Endothelial cell of umbilical vein (primary cell): ENCODE results near the gene PAK4. TPM values are rescaled to one million over a fixed set of nuclear protein-coding genes. Genes with fewer than 3 reads are reported as not detected.
"Not testable (repeated sequence)": the region's sequence is repeated elsewhere in the genome, so short reads cannot be mapped to it uniquely, and the experiment has no call there.

Experiments used
- BruUV-seq: library from RNA; stranded (reverse); fragments of 400-500 nt; replicated peaks from 2 replicates; lab custom pipeline; 2021; lab: Mats Ljungman, UMichigan
- CTCF ChIA-PET: fragments of 300-600, 350-600 bp; sonication (Branson Sonifier 250); formaldehyde crosslinking; loops from one replicate; lab custom pipeline; 2021; ENCODE audit warnings: antibody characterized with exemption, inconsistent platforms; lab: Charles Lee
- POLR2A ChIA-PET: fragments of 300-600, 350-600 bp; sonication (Branson Sonifier 250); formaldehyde crosslinking; loops from one replicate; lab custom pipeline; 2021; ENCODE audit warnings: antibody characterized with exemption, inconsistent platforms; lab: Charles Lee
- DNase-seq: peaks from one replicate; pipeline ENCODE4 v3.0.0-alpha.2; 2011; ENCODE audit warnings: low read depth, low spot score
- FAIRE-seq: peaks from 2 replicates; lab custom pipeline; 2011; peaks lifted over from hg19 to GRCh38; lab: Jason Lieb, UNC
- H2AFZ ChIP-seq: 2 replicates; pipeline ENCODE4 v1.6.0; 2012; ENCODE audit warnings: low read depth, low read length, control low read depth, inconsistent platforms
- H3K27ac ChIP-seq: 2 replicates; pipeline ENCODE4 v1.5.1; 2011; ENCODE audit warnings: low read depth, mild to moderate bottlenecking, control low read depth, low read length, moderate library complexity; ENCODE audit not compliant: insufficient read depth
- H3K27me3 ChIP-seq, 2 experiments: 2 replicates each; pipeline versions ENCODE4 v1.6.0 to v1.6.1; 2011; ENCODE audit warnings: low read length in 2 of 2, mixed read lengths in 1 of 2; ENCODE audit not compliant: control insufficient read depth in 2 of 2, insufficient read depth in 2 of 2
- H3K36me3 ChIP-seq, 2 experiments: 2 replicates in 1 of 2; 3 replicates in 1 of 2; pipeline ENCODE4 v1.5.1; 2011; ENCODE audit warnings: low read length in 2 of 2, mild to moderate bottlenecking in 1 of 2, moderate library complexity in 1 of 2; ENCODE audit not compliant: control insufficient read depth in 2 of 2, insufficient read depth in 2 of 2; ENCODE audit errors: extremely low read depth in 1 of 2
- H3K4me1 ChIP-seq: 3 replicates; pipeline ENCODE4 v1.5.1; 2011; ENCODE audit warnings: mild to moderate bottlenecking, low read length; ENCODE audit not compliant: control insufficient read depth, insufficient read depth; ENCODE audit errors: extremely low read depth
- H3K4me2 ChIP-seq: 2 replicates; pipeline ENCODE4 v1.6.1; 2011; ENCODE audit warnings: low read length, control low read depth, mixed read lengths; ENCODE audit not compliant: insufficient read depth
- H3K4me3 ChIP-seq, 3 experiments: fragments of 200-600 bp in 1 of 3; sonication (generic), shearing (Covaris generic) in 1 of 3; replicated peaks in 1 of 3; 2 replicates each; pipeline ENCODE4 v1.5.1; 2011 to 2016; ENCODE audit warnings: control low read depth in 3 of 3, low read length in 3 of 3, mild to moderate bottlenecking in 2 of 3, inconsistent platforms in 1 of 3, low read depth in 1 of 3, moderate library complexity in 1 of 3; ENCODE audit not compliant: insufficient read depth in 1 of 3
- H3K79me2 ChIP-seq: 2 replicates; pipeline ENCODE4 v1.6.0; 2012; ENCODE audit warnings: low read length, inconsistent platforms; ENCODE audit not compliant: control insufficient read depth, insufficient read depth
- H3K9ac ChIP-seq: replicated peaks from 2 replicates; pipeline ENCODE3; 2011; ENCODE audit warnings: low read length, control low read depth; ENCODE audit not compliant: insufficient read depth; ENCODE audit errors: extremely low read depth
- H3K9me1 ChIP-seq: replicated peaks from 3 replicates; pipeline ENCODE4 v1.6.0; 2011; ENCODE audit warnings: mild to moderate bottlenecking, low read length; ENCODE audit not compliant: control insufficient read depth, insufficient read depth; ENCODE audit errors: extremely low read depth
- H3K9me3 ChIP-seq: replicated peaks from 2 replicates; pipeline ENCODE4 v1.5.1; 2012; ENCODE audit warnings: low read length, inconsistent platforms; ENCODE audit not compliant: control insufficient read depth, insufficient read depth
- H4K20me1 ChIP-seq: replicated peaks from 2 replicates; pipeline ENCODE3; 2011; ENCODE audit warnings: mild to moderate bottlenecking, low read length; ENCODE audit not compliant: control insufficient read depth, insufficient read depth; ENCODE audit errors: extremely low read depth
- GATA2 ChIP-seq: IDR thresholded peaks from 2 replicates; pipeline ENCODE4 v1.7.0; 2011; ENCODE audit warnings: low read depth, mild to moderate bottlenecking, moderate library complexity, mixed read lengths, low read length; ENCODE audit not compliant: insufficient read length, insufficient read depth
- JUN ChIP-seq: IDR thresholded peaks from 2 replicates; pipeline ENCODE4 v1.6.1; 2011; ENCODE audit warnings: borderline replicate concordance, low read depth; ENCODE audit not compliant: insufficient read length, insufficient read depth
- MYC ChIP-seq: IDR thresholded peaks from one replicate; pipeline ENCODE4 v1.6.1; 2011; ENCODE audit warnings: mild to moderate bottlenecking, low read depth, low read length
- dilution Hi-C: fragments of 300-500 bp; cut with MboI; formaldehyde crosslinking; loops from one replicate; pipeline ENCODE4 v1.15.0; 2019; ENCODE audit warnings: low sequenced_read_pairs; ENCODE audit not compliant: extremely low pct_ligation_motif_present
- intact Hi-C: fragments of 100-400 bp; cut with micrococcal nuclease; formaldehyde crosslinking; loops from one replicate; pipeline ENCODE4 v1.10.0; 2022
- polyA plus RNA-seq, 4 experiments: library from polyadenylated mRNA; depleted of rRNA in 3 of 4; stranded (reverse) in 3 of 4; unstranded in 1 of 4; fragments of >200 nt; gene quantifications; 2 replicates each; pipeline versions ENCODE4 v1.2.1 to v1.2.3, GENCODE V29; 2011 to 2012; ENCODE audit warnings: missing spikeins in 1 of 4
- total RNA-seq: library from RNA; stranded (reverse); gene quantifications from 2 replicates; pipeline ENCODE4 v1.2.3, GENCODE V29; 2021
- TF ChIP-seq, protein P1 (sequence below): IDR thresholded peaks from 2 replicates; pipeline ENCODE4 v1.6.1; 2011; ENCODE audit not compliant: insufficient read depth, insufficient read length

PAK4 gene
- total and polyA plus RNA-seq, 2 donors (not counting 3 experiments of a cell fraction or from before 2014, with no cell fraction given) = 39.8 to 55.4 TPM

DNA sequence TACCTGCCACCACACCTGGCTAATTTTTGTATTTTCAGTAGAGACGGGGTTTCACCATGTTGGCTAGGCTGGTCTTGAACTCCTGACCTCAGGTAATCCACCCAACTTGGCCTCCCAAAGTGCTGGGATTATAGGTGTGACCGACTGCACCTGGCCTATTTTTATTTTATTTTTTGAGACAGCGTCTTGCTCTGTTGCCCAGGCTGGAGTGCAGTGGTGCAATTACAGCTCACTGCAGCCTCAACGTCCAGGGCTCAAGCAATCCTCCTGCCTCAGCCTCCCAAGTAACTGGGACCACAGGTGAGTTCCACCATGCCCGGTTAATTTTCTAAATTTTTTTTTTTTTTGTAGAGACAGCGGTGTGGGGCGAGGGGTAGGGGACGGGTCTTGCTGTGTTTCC, 8.6 kb upstream of the PAK4 start:
- BruUV-seq, H3K36me3 ChIP-seq, dilution Hi-C loops, H3K4me2 ChIP-seq, H3K9me3 ChIP-seq, H3K4me3 ChIP-seq, H3K9me1 ChIP-seq, POLR2A ChIA-PET, H2AFZ ChIP-seq, DNase-seq, H3K9ac ChIP-seq, FAIRE-seq, H3K79me2 ChIP-seq, H3K27me3 ChIP-seq, H3K4me1 ChIP-seq, H3K27ac ChIP-seq, H4K20me1 ChIP-seq, intact Hi-C loops: not testable (repeated sequence)
- CTCF ChIA-PET = interaction anchor here (1.2 kb wide), 1 partner anchor 211 kb away, joined by 3 read pairs; no protein-coding TSS in a partner anchor

DNA sequence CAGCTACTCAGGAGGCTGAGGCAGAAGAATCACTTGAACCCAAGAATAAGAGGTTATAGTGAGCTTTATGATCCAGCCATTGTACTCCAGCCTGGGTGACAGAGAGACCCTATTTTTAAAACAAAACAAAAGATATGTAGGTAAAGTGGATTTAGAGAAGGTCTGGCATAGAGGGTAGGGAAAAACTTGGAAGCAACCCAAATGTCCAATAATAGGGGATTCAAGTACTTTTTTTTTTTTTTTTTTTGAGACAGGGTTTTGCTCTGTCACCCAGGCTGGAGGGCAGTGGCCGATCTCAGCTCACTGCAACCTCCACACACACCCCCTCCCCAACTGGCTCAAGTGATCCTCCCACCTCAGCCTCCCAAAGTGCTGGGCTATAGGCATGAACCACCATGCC, 5.8 kb upstream of the PAK4 start:
- intact Hi-C loops (loop anchor here (10.0 kb wide), 1 partner anchor 415 kb away; the partner anchor contains the start of gene EID2B), dilution Hi-C loops (no loop called here)
- CTCF ChIA-PET = interaction anchor here (1.5 to 4.9 kb wide), 4 partner anchors 10 to 209 kb away, joined by 3 to 124 read pairs (median 10); no protein-coding TSS in a partner anchor

More for the DNA sequence above, 5.8 kb upstream of the PAK4 start:
- POLR2A ChIA-PET = no interaction called here
- H3K9ac ChIP-seq = no peak overlapping the region
- no peaks in the 10 kb centered on the region for H3K36me3 ChIP-seq
- H3K27me3 ChIP-seq = no peaks in the 10 kb centered on the region
- no peak overlapping the region for H3K27ac ChIP-seq
- H2AFZ ChIP-seq = no peak overlapping the region
- no peaks in the 10 kb centered on the region for H3K4me1 ChIP-seq
- no TSS peak for BruUV-seq
- DNase-seq = no peak
- TF ChIP-seq, protein P1, sequence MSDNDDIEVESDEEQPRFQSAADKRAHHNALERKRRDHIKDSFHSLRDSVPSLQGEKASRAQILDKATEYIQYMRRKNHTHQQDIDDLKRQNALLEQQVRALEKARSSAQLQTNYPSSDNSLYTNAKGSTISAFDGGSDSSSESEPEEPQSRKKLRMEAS = no peak
- TF ChIP-seq MYC (no peak), GATA2 (no peak), JUN (no peak)
- no peaks in the 10 kb centered on the region for H3K9me1 ChIP-seq
- FAIRE-seq = no peak
- no peaks in the 10 kb centered on the region for H4K20me1 ChIP-seq
- no peaks in the 10 kb centered on the region for H3K9me3 ChIP-seq
- H3K4me2 ChIP-seq = no peak overlapping the region
- H3K79me2 ChIP-seq = no peaks in the 10 kb centered on the region
- H3K4me3 ChIP-seq = no peak overlapping the region
